ENCODE data around the gene EFCAB6.

EFCAB6 gene

DNA sequence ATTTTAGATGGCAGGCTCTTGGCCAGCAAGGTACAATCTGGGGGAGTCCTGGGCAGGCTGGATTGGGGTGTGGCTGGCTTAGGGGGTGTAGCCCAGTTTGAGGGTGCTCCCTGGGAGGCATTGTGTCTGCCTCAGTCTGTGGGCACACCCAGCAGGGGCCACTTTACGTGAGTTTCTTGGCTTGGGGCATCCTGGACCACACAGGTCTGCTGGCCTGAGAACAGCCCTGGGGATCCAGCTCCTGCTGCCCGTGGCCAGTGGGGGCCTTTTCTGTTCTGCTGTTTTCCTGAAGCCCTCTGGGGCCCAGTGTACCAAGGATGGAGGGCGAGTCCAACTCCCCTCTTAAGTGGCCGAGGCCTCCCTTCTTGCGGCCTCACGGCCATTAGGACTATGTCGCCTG, 328.4 kb downstream of the EFCAB6 start:
- no peak for DNase-seq (ENCODE audit: low read depth, low spot score)
- H3K4me3 ChIP-seq (ENCODE audit: low read length): no peak overlapping the region

DNA sequence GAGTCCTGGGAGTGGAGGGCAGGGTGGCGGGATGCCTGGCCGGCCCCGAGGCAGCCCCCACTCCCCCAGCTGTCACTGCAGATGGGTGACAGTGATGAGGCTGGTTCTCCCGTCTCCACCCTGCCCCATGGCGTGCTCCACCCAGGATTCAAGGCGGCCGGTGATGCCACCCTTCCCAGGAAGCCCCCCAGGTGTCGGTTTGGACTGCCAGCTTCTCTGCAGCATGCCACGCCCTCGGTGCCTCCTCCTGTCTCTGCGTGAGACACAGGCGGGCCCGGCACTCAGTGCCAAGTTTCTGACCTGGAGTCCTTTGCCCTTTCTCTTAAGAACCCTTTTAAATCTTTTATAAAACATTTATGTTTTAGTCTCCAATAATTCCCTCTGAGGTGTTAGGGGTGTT, 328.8 kb downstream of the EFCAB6 start:
- no peak for DNase-seq (ENCODE audit: low read depth, low spot score)
- no peak overlapping the region for H3K4me3 ChIP-seq (ENCODE audit: low read length)

DNA sequence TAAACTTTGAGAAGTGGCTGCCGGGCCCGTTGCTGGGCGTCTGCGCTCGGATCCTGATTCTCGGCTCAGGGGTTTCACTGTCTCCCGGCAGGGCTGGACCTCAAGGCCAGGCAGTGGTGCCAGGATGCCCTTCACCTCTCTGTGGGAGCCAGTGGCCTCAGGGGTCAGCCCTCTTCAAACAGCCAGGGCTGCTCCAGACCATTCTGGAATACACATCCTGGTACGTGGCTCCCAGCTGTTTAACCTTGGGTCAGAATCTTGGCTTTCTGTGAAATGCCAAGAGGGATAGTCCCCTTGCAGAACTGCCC, 329.8 kb downstream of the EFCAB6 start:
- H3K4me3 ChIP-seq (ENCODE audit: low read length): no peak overlapping the region
- DNase-seq (ENCODE audit: low read depth, low spot score): no peak

DNA sequence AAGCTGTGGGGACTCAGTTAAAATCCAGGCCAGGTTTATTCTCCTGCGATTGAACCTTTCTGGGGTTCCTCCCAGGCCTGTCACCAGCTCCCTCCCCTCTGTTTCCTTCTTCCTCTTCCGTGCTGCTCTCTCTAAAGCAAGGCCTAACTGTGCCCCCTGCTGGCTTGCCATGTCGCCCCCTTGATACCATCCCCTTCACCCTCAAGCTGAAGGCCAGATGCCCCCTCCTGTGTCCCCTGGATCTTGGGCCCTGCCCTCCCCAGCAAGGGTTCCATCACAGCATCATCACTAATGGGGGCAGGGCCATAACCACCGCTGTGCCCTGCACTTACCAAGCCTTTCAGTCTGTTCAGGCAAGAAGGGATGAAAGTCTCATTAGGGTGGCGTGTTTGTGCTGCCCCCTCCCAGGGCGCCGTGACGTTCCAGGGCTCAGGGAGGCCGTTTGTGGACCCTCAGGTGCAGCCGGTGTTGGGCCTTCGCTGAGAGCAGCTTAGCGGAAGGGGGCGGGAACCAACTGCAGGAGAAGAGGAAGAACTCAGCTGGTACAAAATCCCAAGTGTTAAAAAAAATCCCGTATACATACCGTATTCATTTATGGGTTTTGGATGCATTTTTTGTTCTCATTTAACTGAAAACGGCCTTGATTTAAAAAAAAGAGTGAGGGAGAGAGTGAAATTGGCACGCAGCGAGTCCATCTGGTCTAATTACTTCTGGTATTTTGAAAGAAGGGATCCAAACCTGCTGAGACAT, 330.4 kb downstream of the EFCAB6 start:
- peak; percentile 43 for DNase-seq (ENCODE audit: low read depth, low spot score)
- H3K4me3 ChIP-seq (ENCODE audit: low read length): no peak overlapping the region

DNA sequence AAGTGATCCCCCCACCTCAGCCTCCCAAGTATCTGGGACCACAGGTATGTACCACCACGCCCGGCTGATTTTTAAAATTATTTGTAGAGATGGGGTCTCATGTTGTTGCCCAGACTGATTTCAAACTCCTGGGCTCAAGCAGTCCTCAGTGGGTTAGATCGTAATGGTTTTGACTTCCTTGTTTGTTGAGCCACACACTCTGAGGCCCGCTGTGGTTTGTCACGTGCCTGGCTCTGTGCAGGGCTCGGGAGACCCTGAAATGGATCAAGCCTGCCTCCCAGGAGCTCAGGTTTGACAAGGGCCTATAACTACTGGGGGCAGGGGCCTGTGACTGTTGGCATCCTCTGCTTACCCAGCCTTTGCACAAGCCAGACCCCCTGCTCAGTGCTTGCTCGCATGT, 332.1 kb downstream of the EFCAB6 start:
- peak; percentile 12 for DNase-seq (ENCODE audit: low read depth, low spot score)
- no peak overlapping the region for H3K4me3 ChIP-seq (ENCODE audit: low read length)

DNA sequence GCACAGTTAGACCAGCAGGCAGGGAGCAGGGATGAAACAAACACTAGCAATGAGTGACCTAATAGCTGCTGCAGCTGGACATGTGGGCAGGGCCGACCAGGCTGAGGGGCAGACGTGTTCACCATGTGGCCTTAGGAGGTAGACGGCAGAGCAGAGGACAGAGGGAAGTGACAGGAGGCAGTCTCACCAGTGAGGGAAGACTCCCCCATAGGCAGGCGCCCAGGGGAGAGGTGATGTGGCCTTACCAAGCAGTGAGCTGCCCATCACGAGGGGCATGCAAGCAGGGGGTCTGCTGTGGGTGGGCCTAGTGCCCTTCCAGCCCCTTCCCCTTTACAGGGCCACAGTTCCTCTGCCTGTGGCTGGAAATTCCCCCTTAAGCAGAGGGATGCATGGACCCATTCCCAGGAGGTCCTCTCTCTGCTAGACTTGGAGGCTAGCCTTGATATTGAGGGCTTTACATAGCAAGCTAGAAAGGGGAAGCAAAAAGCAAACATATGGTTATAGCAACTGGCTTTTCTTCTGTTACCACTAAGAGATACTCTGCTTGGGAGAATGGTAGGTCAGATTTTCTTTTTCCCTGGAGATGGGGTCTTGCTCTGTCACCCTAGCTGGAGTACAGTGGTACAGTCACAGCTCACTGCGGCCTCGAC, 332.7 kb downstream of the EFCAB6 start:
- no peak for DNase-seq (ENCODE audit: low read depth, low spot score)
- H3K4me3 ChIP-seq (ENCODE audit: low read length): no peak overlapping the region

Data from Jurkat, Clone E6-1 (cell line).